HG03378 (cell line): Measurements from ENCODE around the gene SEPTIN12.
A peak's percentile ranks its signal among the peaks of the same experiment; 100 is the strongest.
"Not testable (repeated sequence)": the region's sequence is repeated elsewhere in the genome, so short reads cannot be mapped to it uniquely, and the experiment has no call there.

Experiments
- ATAC-seq: cut with Tn5 transposase; IDR thresholded peaks from one replicate; pipeline ENCODE4 v1.9.1; 2021; ENCODE audit warnings: mild to moderate bottlenecking, moderate library complexity; ENCODE audit not compliant: unreplicated experiment

Gene SEPTIN12

DNA sequence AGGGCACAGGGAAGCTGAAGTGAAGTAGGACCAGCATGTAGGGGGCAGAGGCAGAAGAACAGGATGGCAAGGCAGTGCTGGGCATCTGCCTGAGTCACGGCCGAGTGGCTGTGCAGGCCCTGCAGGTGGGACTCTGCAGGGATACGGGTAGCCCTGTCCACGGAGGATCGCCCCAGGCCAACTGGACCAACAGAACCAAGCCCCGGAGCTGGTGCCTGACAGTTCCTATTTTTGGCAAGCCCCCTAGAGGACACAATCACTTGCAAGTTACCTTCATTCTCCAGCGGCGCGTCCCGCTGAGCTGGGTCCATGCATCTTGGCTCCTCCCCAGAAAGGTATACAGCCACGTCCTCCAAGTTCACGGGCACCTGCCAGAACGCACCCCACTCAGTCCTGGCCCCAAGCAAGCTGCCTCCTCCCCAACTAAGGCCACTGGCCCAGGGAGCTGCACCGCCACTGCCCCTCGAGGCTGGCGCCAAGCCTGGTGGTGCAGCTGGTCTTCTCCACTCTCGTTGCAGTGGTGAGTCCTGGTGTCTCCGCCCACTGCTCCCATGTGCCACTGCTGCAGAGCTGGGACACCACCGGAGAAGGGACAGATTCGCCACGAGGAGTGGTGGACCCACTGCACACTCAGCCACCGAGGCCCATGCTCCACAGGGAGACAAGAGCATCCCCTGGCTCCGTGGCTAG lies 27.8 kb downstream of the SEPTIN12 start:
- no peak for ATAC-seq

DNA sequence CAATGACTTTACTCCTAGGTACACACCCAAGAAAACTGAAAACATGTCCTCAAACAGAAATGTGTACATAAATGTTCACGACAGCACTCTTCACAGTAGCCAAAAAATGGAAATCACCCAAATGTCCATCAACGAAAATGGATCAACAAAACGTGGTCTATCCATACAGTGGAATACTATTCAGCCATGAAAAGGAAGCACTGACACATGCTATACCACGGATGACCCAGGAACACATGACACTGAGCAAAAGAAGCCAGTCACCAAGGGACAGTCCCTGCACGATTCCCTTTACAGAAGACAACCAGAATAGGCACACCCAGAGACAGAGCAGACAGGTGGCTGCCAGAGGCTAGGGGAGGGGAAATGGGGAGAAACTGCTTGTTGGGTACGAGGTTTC lies 32.5 kb downstream of the SEPTIN12 start:
- ATAC-seq = no peak

- ATAC-seq = no peak
These were observed 33.3 kb downstream of the SEPTIN12 start for GRCh38 chr16:4754865-4755264.

GRCh38 chr16:4753227-4753626 lies 34.9 kb downstream of the SEPTIN12 start:
- no peak for ATAC-seq

DNA sequence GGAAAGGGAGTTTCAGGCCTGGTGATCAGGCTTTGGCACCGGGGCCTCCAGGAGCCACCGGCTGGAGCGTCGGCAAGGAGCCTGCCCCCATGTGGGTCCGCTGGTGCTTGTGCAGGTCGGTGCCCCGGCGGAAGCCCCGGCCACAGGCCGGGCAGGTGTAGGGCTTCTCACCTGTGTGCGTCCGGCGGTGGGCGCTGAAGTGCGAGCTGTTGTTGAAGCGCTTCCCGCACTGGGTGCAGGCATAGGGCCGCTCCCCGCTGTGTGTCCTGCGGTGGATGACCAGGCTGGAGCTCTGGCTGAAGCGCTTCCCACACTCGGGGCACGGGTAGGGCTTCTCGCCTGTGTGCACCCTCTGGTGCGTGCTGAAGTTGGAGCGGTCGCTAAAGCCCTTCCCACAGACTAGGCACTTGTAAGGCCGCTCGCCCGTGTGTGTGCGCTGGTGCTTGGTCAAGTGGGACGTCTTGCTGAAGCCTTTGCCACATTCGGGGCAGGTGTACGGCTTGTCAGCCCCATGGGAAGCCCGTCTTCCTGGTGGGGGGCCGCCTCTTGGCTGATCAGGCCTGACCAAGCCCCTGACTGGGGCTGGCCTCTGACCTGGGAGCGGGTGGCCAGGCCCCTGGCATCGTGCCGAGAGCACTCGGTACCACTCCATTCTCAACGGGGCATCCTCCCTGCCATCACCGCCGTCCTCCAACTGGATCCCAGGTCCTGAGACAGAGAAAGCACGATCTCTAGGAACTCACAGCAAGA lies 35.6 kb downstream of the SEPTIN12 start:
- no peak for ATAC-seq

DNA sequence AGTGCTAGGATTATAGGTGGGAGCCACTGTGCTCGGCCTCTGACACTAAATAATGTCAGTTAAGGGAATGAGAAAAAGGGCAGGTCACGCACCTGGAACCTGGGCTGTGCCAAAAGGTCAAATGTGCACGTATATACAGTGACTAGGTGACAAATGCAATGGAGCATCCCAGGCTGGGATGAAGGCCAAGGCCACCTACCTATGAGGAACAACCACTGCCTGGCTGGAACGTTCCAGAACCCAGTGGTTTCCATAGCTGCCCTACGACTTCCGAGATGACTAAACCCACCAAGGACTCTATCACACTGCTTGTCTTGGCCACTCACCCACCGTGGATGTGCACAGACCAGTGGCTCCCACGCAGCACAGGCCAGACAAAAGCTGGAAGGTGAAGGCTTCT lies 37.2 kb downstream of the SEPTIN12 start:
- no peak for ATAC-seq

DNA sequence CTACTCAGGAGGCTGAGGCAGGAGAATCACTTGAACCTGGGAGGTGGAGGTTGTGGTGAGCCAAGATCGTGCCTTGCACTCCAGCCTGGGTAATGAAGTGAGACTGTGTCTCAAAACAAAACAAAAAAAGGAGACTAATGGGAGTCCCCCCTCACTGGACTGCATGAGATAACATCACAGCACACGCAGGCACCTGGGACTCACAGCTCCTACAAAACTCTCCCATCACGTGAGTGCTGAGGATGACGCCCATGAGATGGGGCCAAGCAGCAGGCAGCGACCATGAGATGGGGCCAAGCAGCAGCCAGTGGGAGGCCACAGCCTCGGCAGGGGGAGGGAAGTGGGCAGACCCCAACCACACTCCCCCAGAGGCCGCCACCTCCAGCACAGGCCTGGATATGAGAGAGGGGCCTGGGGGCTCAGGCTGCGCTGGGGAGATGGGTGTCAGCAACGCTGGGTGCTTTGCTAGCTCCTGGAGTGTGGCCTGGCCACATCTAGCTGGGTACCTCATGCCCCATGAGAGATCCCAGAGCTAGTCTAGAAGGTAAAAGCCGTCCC lies 38.4 kb downstream of the SEPTIN12 start:
- no peak for ATAC-seq

- no peak for ATAC-seq
These were observed 39.3 kb downstream of the SEPTIN12 start for GRCh38 chr16:4748682-4749411.

DNA sequence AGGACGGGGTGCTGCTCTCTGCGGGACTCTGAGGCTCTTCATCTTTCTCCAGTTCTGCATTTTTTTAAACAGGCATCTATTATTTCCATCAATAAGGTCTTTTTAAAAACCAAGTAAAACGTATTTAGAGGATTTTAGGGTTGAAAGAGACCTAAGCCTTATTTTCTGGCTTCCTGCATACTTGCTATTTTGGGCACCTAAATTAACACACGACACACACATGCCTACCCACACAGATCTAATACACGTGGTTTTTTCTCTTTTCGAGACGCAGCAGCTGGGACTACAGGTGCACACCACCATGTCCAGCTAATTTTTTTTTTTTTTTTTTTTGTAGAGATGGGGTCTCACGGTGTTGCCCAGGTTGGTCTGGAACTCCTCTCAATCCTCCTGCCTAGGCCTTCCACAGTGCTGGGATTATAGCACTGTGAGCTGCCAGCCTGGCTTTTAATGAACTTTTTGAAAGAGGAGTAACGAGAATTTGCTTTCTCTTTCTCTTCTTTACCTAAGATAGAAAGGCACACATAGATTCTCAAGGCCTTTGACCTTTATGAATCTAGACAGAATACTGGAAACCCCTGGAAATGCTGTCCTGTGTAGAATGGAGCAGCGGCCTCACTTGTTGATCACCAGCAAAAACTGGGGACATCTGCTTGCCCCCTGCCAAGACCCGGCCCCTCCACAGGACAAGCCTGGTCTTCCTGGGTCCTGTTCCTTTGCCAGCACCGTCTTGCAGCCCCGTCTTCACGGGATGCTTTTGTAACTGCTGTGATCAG lies 40.1 kb downstream of the SEPTIN12 start:
- ATAC-seq = no peak

DNA sequence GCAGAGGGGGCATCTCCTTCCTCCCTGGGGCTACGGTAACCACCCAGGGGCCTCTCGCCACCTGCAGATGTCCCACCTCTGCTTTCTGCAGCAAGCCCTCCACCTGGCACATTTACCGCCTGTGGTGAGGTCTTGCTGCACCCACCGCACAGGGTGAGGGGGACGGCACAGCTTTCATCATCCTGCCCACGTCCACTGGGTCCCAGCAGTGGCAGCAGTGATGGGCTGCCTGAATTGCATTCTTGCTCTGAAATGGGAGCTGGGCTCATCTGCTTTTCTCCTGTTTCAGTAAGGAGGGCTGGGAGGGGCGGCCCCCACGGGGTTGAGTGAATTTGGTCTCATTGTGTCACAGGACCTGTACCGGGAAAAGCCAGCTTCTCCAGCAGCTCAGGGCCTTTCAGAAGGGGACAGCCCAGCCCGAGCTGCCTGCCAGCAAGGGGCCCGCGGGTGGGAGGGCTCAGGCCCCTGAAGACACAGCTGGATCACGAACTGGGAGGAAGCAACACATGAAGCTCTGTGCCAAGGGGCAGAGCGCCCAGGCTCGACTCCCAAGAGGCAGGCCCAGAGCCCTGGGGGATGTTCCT lies 41.1 kb downstream of the SEPTIN12 start:
- ATAC-seq = no peak

GRCh38 chr16:4746215-4746614 lies 41.9 kb downstream of the SEPTIN12 start:
- no peak for ATAC-seq

- ATAC-seq = no peak
These were observed 42.9 kb downstream of the SEPTIN12 start for GRCh38 chr16:4745274-4745569.

DNA sequence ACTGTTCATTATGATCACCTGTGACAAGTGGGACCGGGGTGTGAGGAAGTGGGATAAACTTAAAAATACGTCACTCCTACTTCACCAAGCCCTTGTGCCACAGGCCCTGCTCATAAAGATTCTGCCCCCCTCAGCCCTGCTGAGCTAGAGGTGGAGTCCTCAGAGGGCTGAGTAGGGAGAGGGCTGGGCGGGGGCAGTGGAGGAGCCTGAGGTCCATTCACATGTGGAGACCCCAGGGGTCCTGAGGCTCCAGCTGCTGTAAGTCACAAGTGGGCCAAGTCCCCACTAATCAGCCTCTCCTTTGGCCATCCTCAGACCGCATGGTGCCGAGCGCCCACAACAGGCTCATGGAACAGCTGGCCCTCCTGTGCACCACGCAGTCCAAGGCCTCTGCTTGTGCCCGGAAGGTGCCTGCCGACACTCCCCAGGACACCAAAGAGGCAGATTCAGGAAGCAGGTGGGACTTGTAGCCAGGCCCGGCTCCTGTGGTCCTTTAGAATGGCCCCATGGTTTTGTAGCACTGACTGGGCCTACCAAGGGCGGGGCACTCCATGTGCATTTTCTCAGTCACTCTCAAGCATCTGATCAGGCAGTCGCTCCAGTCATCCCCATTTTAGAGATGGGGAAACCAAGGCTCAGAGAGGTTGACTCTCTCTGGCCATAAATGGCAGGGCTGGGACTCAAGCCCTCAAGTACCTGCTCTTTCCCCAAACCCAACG lies 43.4 kb downstream of the SEPTIN12 start:
- ATAC-seq = no peak

- ATAC-seq = no peak
These were observed 44.8 kb downstream of the SEPTIN12 start for GRCh38 chr16:4743226-4743878.

- ATAC-seq = not testable (repeated sequence)
These were observed 49.8 kb downstream of the SEPTIN12 start for GRCh38 chr16:4738370-4738769.

- no peak for ATAC-seq
These were observed 50.6 kb downstream of the SEPTIN12 start for GRCh38 chr16:4737545-4737944.

GRCh38 chr16:4736546-4736945 lies 51.6 kb downstream of the SEPTIN12 start:
- no peak for ATAC-seq

DNA sequence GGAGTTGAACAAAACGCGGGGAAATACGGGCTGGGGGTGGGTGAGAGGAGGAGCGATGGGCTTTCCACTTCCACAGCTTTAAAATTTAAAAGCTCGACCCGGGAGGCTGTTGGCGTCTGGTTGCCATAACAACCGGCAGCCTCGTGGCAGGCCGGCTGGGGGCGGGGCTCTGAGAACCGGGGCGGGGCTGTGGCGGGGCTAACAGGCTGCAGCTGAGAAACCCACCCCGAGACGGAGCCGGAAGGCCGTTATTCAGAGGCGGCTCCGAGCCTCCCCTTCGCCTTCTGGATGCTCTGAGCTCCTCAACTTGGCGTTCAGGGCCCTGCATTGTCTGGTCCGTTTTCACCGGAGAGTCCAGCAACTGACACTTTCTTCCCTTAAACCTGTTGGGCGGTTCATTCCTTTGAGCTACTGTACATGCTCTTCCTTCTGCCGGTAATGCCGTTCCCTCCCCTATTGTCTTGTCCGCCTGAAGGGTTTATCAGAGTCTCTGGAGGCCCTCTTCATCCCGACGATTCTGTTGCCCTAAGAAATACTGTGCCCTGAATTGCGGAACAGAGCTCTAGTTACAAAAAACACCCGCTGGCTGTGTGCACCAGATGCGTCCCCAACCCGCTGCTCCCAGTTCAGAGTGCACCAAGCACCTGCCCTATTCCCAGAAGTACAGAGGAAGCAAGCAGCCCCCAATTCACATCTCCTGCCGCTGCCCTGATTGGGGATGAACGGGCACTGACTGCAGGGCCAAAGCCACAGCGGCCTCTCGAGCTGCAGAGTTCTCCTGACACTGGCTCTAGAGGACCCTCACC lies 53.2 kb downstream of the SEPTIN12 start:
- peak; percentile 36 for ATAC-seq
